ENCODE data around the gene COX14. TPM values are rescaled to one million over a fixed set of nuclear protein-coding genes. Genes with fewer than 3 reads are reported as not detected.
"Not testable (repeated sequence)": the region's sequence is repeated elsewhere in the genome, so short reads cannot be mapped to it uniquely, and the experiment has no call there.

COX14 gene
- total RNA-seq, 1 donor from 2014 or later: 49.7 TPM

- H3K4me1 Mint-ChIP-seq (ENCODE audit: low read depth, unreplicated experiment): peaks cover 11% of the 10 kb centered on the region
- Histone ChIP-seq H3K79me2 (ENCODE audit: insufficient read depth, low read length) (peaks cover 86% of the 10 kb centered on the region), H3K27ac (ENCODE audit: low read depth, low read length) (no peak overlapping the region), H3K4me2 (ENCODE audit: low read length) (no peak overlapping the region), H2AFZ (ENCODE audit: low read depth, low read length) (no peak overlapping the region), H3K4me3 (ENCODE audit: insufficient read depth, low read depth, low read length) (no peak overlapping the region), H3K9me3 (ENCODE audit: insufficient read depth, low read depth, low read length) (no peaks in the 10 kb centered on the region), H3K4me1 (ENCODE audit: insufficient read depth, low read length) (no peaks in the 10 kb centered on the region), H3K27me3 (ENCODE audit: insufficient read depth, low read length) (no peaks in the 10 kb centered on the region), H4K20me1 (ENCODE audit: insufficient read depth, low read length) (peaks cover 60% of the 10 kb centered on the region), H3K9ac (ENCODE audit: low read length) (no peak overlapping the region), H3K36me3 (ENCODE audit: insufficient read depth, low read length) (no peaks in the 10 kb centered on the region)
- H3K27me3 Mint-ChIP-seq (ENCODE audit: low read depth, unreplicated experiment): no peaks in the 10 kb centered on the region
- H3K36me3 Mint-ChIP-seq (ENCODE audit: low read depth, unreplicated experiment): no peaks in the 10 kb centered on the region
- H3K9me3 Mint-ChIP-seq (ENCODE audit: unreplicated experiment): no peaks in the 10 kb centered on the region
- H3K27ac Mint-ChIP-seq (ENCODE audit: unreplicated experiment): no peak overlapping the region
- no peak for FAIRE-seq
- no peak for DNase-seq (ENCODE audit: low read depth)
- TF ChIP-seq CTCF (IDR thresholded peaks at IDR 0.05; ENCODE audit: insufficient read depth, low read depth, low read length) (no peak), EZH2 (IDR thresholded peaks at IDR 0.05; ENCODE audit: insufficient read depth, low read length) (no peak)
- H3K4me3 Mint-ChIP-seq (ENCODE audit: unreplicated experiment): no peak overlapping the region
Measured at GRCh38 chr12:50149311-50149710, 37.3 kb downstream of the COX14 start.

- H3K4me3 ChIP-seq (ENCODE audit: insufficient read depth, low read depth, low read length): no peak overlapping the region
- no peak overlapping the region for H3K27ac Mint-ChIP-seq (ENCODE audit: unreplicated experiment)
- H3K79me2 ChIP-seq (ENCODE audit: insufficient read depth, low read length): peaks cover 82% of the 10 kb centered on the region
- no peaks in the 10 kb centered on the region for H3K36me3 Mint-ChIP-seq (ENCODE audit: low read depth, unreplicated experiment)
- H3K9me3 Mint-ChIP-seq (ENCODE audit: unreplicated experiment): no peaks in the 10 kb centered on the region
- no peaks in the 10 kb centered on the region for H3K27me3 ChIP-seq (ENCODE audit: insufficient read depth, low read length)
- FAIRE-seq (no peak), DNase-seq (ENCODE audit: low read depth) (peak; percentile 49)
- peaks cover 10% of the 10 kb centered on the region for H3K4me1 Mint-ChIP-seq (ENCODE audit: low read depth, unreplicated experiment)
- no peaks in the 10 kb centered on the region for H3K4me1 ChIP-seq (ENCODE audit: insufficient read depth, low read length)
- no peak overlapping the region for H3K4me2 ChIP-seq (ENCODE audit: low read length)
- no peak overlapping the region for H2AFZ ChIP-seq (ENCODE audit: low read depth, low read length)
- H3K4me3 Mint-ChIP-seq (ENCODE audit: unreplicated experiment): no peak overlapping the region
- H3K27ac ChIP-seq (ENCODE audit: low read depth, low read length): no peak overlapping the region
- TF ChIP-seq CTCF (IDR thresholded peaks at IDR 0.05; ENCODE audit: insufficient read depth, low read depth, low read length) (no peak), EZH2 (IDR thresholded peaks at IDR 0.05; ENCODE audit: insufficient read depth, low read length) (no peak)
- no peaks in the 10 kb centered on the region for H3K9me3 ChIP-seq (ENCODE audit: insufficient read depth, low read depth, low read length)
- no peaks in the 10 kb centered on the region for H3K27me3 Mint-ChIP-seq (ENCODE audit: low read depth, unreplicated experiment)
- no peak overlapping the region for H3K9ac ChIP-seq (ENCODE audit: low read length)
- peaks cover 49% of the 10 kb centered on the region for H4K20me1 ChIP-seq (ENCODE audit: insufficient read depth, low read length)
- no peaks in the 10 kb centered on the region for H3K36me3 ChIP-seq (ENCODE audit: insufficient read depth, low read length)
Measured at GRCh38 chr12:50151047-50151687, 39.1 kb downstream of the COX14 start.

- H3K4me1 Mint-ChIP-seq (ENCODE audit: low read depth, unreplicated experiment): peaks cover 17% of the 10 kb centered on the region
- Histone ChIP-seq H3K79me2 (ENCODE audit: insufficient read depth, low read length) (peaks cover 86% of the 10 kb centered on the region), H3K4me1 (ENCODE audit: insufficient read depth, low read length) (peaks cover 10% of the 10 kb centered on the region), H4K20me1 (ENCODE audit: insufficient read depth, low read length) (peaks cover 59% of the 10 kb centered on the region)
- H3K36me3 ChIP-seq (ENCODE audit: insufficient read depth, low read length); H3K27me3 Mint-ChIP-seq (ENCODE audit: low read depth, unreplicated experiment); H3K4me2 ChIP-seq (ENCODE audit: low read length); H3K27ac Mint-ChIP-seq (ENCODE audit: unreplicated experiment); H3K9ac ChIP-seq (ENCODE audit: low read length); H3K27me3 ChIP-seq (ENCODE audit: insufficient read depth, low read length); H3K4me3 Mint-ChIP-seq (ENCODE audit: unreplicated experiment); H2AFZ ChIP-seq (ENCODE audit: low read depth, low read length); FAIRE-seq; H3K9me3 Mint-ChIP-seq (ENCODE audit: unreplicated experiment); H3K27ac ChIP-seq (ENCODE audit: low read depth, low read length); DNase-seq (ENCODE audit: low read depth); H3K4me3 ChIP-seq (ENCODE audit: insufficient read depth, low read depth, low read length); H3K9me3 ChIP-seq (ENCODE audit: insufficient read depth, low read depth, low read length); H3K36me3 Mint-ChIP-seq (ENCODE audit: low read depth, unreplicated experiment): not testable (repeated sequence)
Measured at GRCh38 chr12:50154947-50155346, 42.9 kb downstream of the COX14 start.
